CD4-positive, alpha-beta T cell treated with Interleukin-6 for 4 hours (primary cell): ENCODE results near the gene CLDN20.
"Not testable (repeated sequence)": the region's sequence is repeated elsewhere in the genome, so short reads cannot be mapped to it uniquely, and the experiment has no call there.

ENCODE experiments used
- DNase-seq: peaks from one replicate; pipeline ENCODE4 v3.0.0-alpha.2; 2020; ENCODE audit warnings: mixed read lengths

Gene CLDN20

GRCh38 chr6:155263373-155264063, at the start of gene CLDN20:
Gene CLDN20, plus strand, starts transcription at chr6:155264013. Its CDS starts 11,707 bp downstream, at chr6:155275720.
- DNase-seq = no peak

GRCh38 chr6:155215906-155216305, 47.9 kb upstream of the CLDN20 start:
- no peak for DNase-seq

- DNase-seq = no peak
Observed at GRCh38 chr6:155216312-155217046, 47.3 kb upstream of the CLDN20 start.

GRCh38 chr6:155218711-155219110, 45.1 kb upstream of the CLDN20 start:
- DNase-seq = not testable (repeated sequence)

- DNase-seq = no peak
Observed at GRCh38 chr6:155219299-155219698, 44.5 kb upstream of the CLDN20 start.

- DNase-seq = no peak
Observed at GRCh38 chr6:155219858-155220301, 43.9 kb upstream of the CLDN20 start.

GRCh38 chr6:155221086-155221485, 42.7 kb upstream of the CLDN20 start:
- DNase-seq = no peak

GRCh38 chr6:155222506-155222905, 41.3 kb upstream of the CLDN20 start:
- no peak for DNase-seq

GRCh38 chr6:155223646-155224451, 40.0 kb upstream of the CLDN20 start:
- peak; percentile 35 for DNase-seq

GRCh38 chr6:155224618-155225017, 39.2 kb upstream of the CLDN20 start:
- DNase-seq = no peak

GRCh38 chr6:155227046-155227445, 36.8 kb upstream of the CLDN20 start:
- DNase-seq = no peak

- DNase-seq = no peak
Observed at GRCh38 chr6:155228546-155229166, 35.2 kb upstream of the CLDN20 start.

- DNase-seq = not testable (repeated sequence)
Observed at GRCh38 chr6:155230975-155231374, 32.8 kb upstream of the CLDN20 start.

GRCh38 chr6:155232848-155233247, 31.0 kb upstream of the CLDN20 start:
- no peak for DNase-seq

- no peak for DNase-seq
Observed at GRCh38 chr6:155234167-155234566, 29.6 kb upstream of the CLDN20 start.

GRCh38 chr6:155234687-155235086, 29.1 kb upstream of the CLDN20 start:
- DNase-seq = no peak

GRCh38 chr6:155235087-155235486, 28.7 kb upstream of the CLDN20 start:
- DNase-seq = no peak

GRCh38 chr6:155237613-155238012, 26.2 kb upstream of the CLDN20 start:
- no peak for DNase-seq

- DNase-seq = no peak
Observed at GRCh38 chr6:155240905-155241600, 22.8 kb upstream of the CLDN20 start.

GRCh38 chr6:155241966-155242365, 21.8 kb upstream of the CLDN20 start:
- DNase-seq = no peak

- DNase-seq = no peak
Observed at GRCh38 chr6:155244434-155244833, 19.4 kb upstream of the CLDN20 start.

- no peak for DNase-seq
Observed at GRCh38 chr6:155245193-155245592, 18.6 kb upstream of the CLDN20 start.
